ENCODE measurements around the gene FBN2. TPM values are rescaled to one million over a fixed set of nuclear protein-coding genes. Genes with fewer than 3 reads are reported as not detected.

Gene FBN2
- total RNA-seq, 1 experiment from 2014 or later: 0.08 TPM

GRCh38 chr5:128516978-128517377, 21.1 kb downstream of the FBN2 start:
- Histone ChIP-seq H3K4me3 (ENCODE audit: low read depth in 2 of 2, low read length in 2 of 2) (no peak overlapping the region), H3K27me3 (ENCODE audit: control insufficient read depth, insufficient read depth, low read length) (no peaks in the 10 kb centered on the region), H3K9me3 (ENCODE audit: control insufficient read depth, insufficient read depth, low read depth, low read length) (no peaks in the 10 kb centered on the region), H3K4me1 (ENCODE audit: control insufficient read depth, insufficient read depth, low read length) (no peaks in the 10 kb centered on the region), H3K27ac (ENCODE audit: low read length) (no peak overlapping the region), H3K36me3 (ENCODE audit: control insufficient read depth, insufficient read depth, low read length) (no peaks in the 10 kb centered on the region)
- no TSS peak for BruUV-seq (replicated peaks)
- no peak for ATAC-seq
- intact Hi-C loops (cut with micrococcal nuclease; ENCODE audit: unreplicated experiment) (no loop called here), in situ Hi-C loops (cut with HindIII; ENCODE audit: low pct_unique_long_range_greater_than_20kb, low sequenced_read_pairs) (no loop called here)
- CTCF ChIA-PET: no interaction called here
- DNase-seq (ENCODE audit: low read depth, low spot score): no peak
- POLR2A ChIA-PET: no interaction called here
- TF ChIP-seq SIN3A (IDR thresholded peaks at IDR 0.05; ENCODE audit: borderline replicate concordance, insufficient read depth, low read depth, low read length) (no peak), REST (IDR thresholded peaks at IDR 0.05; ENCODE audit: insufficient read depth in 1 of 2, low read depth in 2 of 2, low read length in 1 of 2) (no peak), POLR2AphosphoS5 (IDR thresholded peaks at IDR 0.05; ENCODE audit: low read depth, low read length) (no peak), CTCF (IDR thresholded peaks at IDR 0.05) (no peak), TCF7L2 (IDR thresholded peaks at IDR 0.05; ENCODE audit: low read depth, low read length) (no peak)

- Histone ChIP-seq H3K9me3 (ENCODE audit: control insufficient read depth, insufficient read depth, low read depth, low read length) (no peaks in the 10 kb centered on the region), H3K27me3 (ENCODE audit: control insufficient read depth, insufficient read depth, low read length) (no peaks in the 10 kb centered on the region), H3K27ac (ENCODE audit: low read length) (no peak overlapping the region), H3K4me1 (ENCODE audit: control insufficient read depth, insufficient read depth, low read length) (no peaks in the 10 kb centered on the region), H3K36me3 (ENCODE audit: control insufficient read depth, insufficient read depth, low read length) (no peaks in the 10 kb centered on the region), H3K4me3 (ENCODE audit: low read depth in 2 of 2, low read length in 2 of 2) (no peak overlapping the region)
- ATAC-seq: no peak
- DNase-seq (ENCODE audit: low read depth, low spot score): no peak
- POLR2A ChIA-PET: no interaction called here
- no peak for TF ChIP-seq REST (IDR thresholded peaks at IDR 0.05; ENCODE audit: insufficient read depth in 1 of 2, low read depth in 2 of 2, low read length in 1 of 2)
- no peak for TF ChIP-seq CTCF (IDR thresholded peaks at IDR 0.05)
- TF ChIP-seq TCF7L2 (IDR thresholded peaks at IDR 0.05; ENCODE audit: low read depth, low read length): no peak
- TF ChIP-seq SIN3A (IDR thresholded peaks at IDR 0.05; ENCODE audit: borderline replicate concordance, insufficient read depth, low read depth, low read length): no peak
- no peak for TF ChIP-seq POLR2AphosphoS5 (IDR thresholded peaks at IDR 0.05; ENCODE audit: low read depth, low read length)
- CTCF ChIA-PET: no interaction called here
- intact Hi-C loops (cut with micrococcal nuclease; ENCODE audit: unreplicated experiment) (no loop called here), in situ Hi-C loops (cut with HindIII; ENCODE audit: low pct_unique_long_range_greater_than_20kb, low sequenced_read_pairs) (no loop called here)
- BruUV-seq (replicated peaks): no TSS peak
These were observed 24.2 kb downstream of the FBN2 start for GRCh38 chr5:128513806-128514205.
